ENCODE results near the gene SLC7A6. TPM values are rescaled to one million over a fixed set of nuclear protein-coding genes. Genes with fewer than 3 reads are reported as not detected.

Gene SLC7A6
- total and polyA plus RNA-seq, 2 of the 8 experiments (the other 6 are each of a cell fraction or from before 2014, with no cell fraction given): 28.0 to 37.8 TPM

- TF ChIP-seq ATF3 (IDR thresholded peaks at IDR 0.05; ENCODE audit: insufficient read depth, low read depth, low read length): no peak
- TF ChIP-seq SUZ12 (IDR thresholded peaks at IDR 0.05; ENCODE audit: low read length): no peak
- TF ChIP-seq RFX5 (IDR thresholded peaks at IDR 0.05; ENCODE audit: borderline replicate concordance, low read depth, low read length): no peak
- TF ChIP-seq SP2 (IDR thresholded peaks at IDR 0.05; ENCODE audit: low read length): no peak
- peak; percentile 95 for TF ChIP-seq TAF1 (IDR thresholded peaks at IDR 0.05; ENCODE audit: low read depth, low read length)
- TF ChIP-seq SIX5 (IDR thresholded peaks at IDR 0.05; ENCODE audit: low read depth, low read length): no peak
- TF ChIP-seq ASH2L (IDR thresholded peaks at IDR 0.05; ENCODE audit: low read length): no peak
- no peak for TF ChIP-seq SAP30 (IDR thresholded peaks at IDR 0.05; ENCODE audit: insufficient read depth, insufficient replicate concordance, low read length)
- TF ChIP-seq NANOG (IDR thresholded peaks at IDR 0.05; ENCODE audit: insufficient read depth, low read depth, low read length, poor library complexity, severe bottlenecking): no peak
- TF ChIP-seq RBBP5 (IDR thresholded peaks at IDR 0.05; ENCODE audit: borderline replicate concordance, low read depth, low read length): 0 out of 2 replicates have a peak, but pooled peaks have one; percentile 56
- no peak for TF ChIP-seq SP4 (IDR thresholded peaks at IDR 0.05; ENCODE audit: low read length)
- TF ChIP-seq TAF7 (optimal IDR thresholded peaks at IDR 0.05; ENCODE audit: borderline replicate concordance, low read depth, low read length): peak; percentile 62
- no peak for TF ChIP-seq KDM4A (IDR thresholded peaks at IDR 0.05; ENCODE audit: low read depth, low read length, severe bottlenecking)
- peak; percentile 89 for TF ChIP-seq SP1 (IDR thresholded peaks at IDR 0.05; ENCODE audit: low read depth, low read length)
- peak; percentile 32 for TF ChIP-seq CTBP2 (IDR thresholded peaks at IDR 0.05; ENCODE audit: borderline replicate concordance, insufficient read depth, insufficient read length, low read length)
- no peak for TF ChIP-seq RNF2 (IDR thresholded peaks at IDR 0.05; ENCODE audit: borderline replicate concordance, low read depth, low read length, missing control alignments, poor library complexity, severe bottlenecking)
- TF ChIP-seq JUN (IDR thresholded peaks at IDR 0.05; ENCODE audit: low read depth, low read length): no peak
- peak; percentile 44; the same call in 1 of the 2 replicates for TF ChIP-seq NRF1 (IDR thresholded peaks at IDR 0.05; ENCODE audit: low read depth, low read length)
- TF ChIP-seq, protein P1, sequence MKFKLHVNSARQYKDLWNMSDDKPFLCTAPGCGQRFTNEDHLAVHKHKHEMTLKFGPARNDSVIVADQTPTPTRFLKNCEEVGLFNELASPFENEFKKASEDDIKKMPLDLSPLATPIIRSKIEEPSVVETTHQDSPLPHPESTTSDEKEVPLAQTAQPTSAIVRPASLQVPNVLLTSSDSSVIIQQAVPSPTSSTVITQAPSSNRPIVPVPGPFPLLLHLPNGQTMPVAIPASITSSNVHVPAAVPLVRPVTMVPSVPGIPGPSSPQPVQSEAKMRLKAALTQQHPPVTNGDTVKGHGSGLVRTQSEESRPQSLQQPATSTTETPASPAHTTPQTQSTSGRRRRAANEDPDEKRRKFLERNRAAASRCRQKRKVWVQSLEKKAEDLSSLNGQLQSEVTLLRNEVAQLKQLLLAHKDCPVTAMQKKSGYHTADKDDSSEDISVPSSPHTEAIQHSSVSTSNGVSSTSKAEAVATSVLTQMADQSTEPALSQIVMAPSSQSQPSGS (IDR thresholded peaks at IDR 0.05; ENCODE audit: low read length): no peak
- peak; percentile 71 to 97 for TF ChIP-seq POLR2A (IDR thresholded peaks at IDR 0.05; ENCODE audit: control extremely low read depth in 1 of 2, low read depth in 2 of 2, low read length in 2 of 2)
- no peak for TF ChIP-seq ZNF274 (IDR thresholded peaks at IDR 0.05; ENCODE audit: borderline replicate concordance, extremely low read depth, low read length)
- no peak for TF ChIP-seq BCL11A (IDR thresholded peaks at IDR 0.05; ENCODE audit: low read depth in 2 of 2, low read length in 2 of 2)
Observed at GRCh38 chr16:68237243-68238028, 26.9 kb upstream of the SLC7A6 start (continued).
